ENCODE data around the gene APOE. TPM values are rescaled to one million over a fixed set of nuclear protein-coding genes. Genes with fewer than 3 reads are reported as not detected.

The APOE gene
- total RNA-seq, 1 donor from 2014 or later: 65.9 TPM

DNA sequence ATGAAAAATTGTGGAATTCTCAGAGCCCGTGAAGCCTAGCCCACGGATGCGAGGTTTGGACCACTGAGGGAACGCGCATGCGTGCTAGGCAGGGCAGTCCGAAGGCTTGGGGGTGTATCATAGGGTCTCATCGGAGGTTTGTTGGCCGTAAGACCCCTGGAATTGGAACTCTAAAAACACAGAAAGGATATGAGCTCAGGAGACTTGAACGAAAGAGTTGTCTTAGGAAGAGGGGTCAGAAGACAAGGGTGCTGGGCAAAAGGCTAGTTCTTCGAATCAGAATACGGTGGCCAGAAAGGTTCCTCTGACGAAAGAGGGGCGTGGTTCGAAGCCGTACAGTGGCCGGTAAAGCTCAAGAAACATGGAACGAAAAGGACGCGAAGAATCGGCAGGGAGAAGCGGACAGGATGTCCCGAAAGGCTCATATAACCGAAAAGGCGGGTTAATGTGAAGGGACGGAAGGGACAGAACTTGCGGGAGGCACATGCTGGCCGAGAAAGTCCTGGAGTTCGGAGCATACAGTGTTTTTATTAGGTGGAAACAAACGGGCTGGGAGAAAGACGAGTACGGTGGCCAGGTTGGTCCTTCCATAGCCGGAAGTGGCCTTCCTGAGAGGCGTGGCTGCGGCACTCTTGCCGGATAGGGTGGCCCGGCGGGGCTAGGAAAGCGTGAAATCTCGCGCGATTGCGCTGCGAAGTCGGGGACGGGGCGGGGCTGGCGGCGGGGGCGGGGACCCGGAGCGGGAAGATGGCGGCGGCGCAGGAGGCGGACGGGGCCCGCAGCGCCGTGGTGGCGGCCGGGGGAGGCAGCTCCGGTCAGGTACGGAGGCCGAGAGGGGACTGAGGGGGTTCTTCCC lies 49.3 kb downstream of the APOE start, which contains the start of gene CLPTM1:
CLPTM1 (plus strand) TSS at position 732 of the 856 bp plus-strand sequence; CDS start at position 748, 16 bp downstream.
- Mint-ChIP-seq H3K4me3 (ENCODE audit: unreplicated experiment) (peak within 1 kb of the TSS; percentile 96), H3K27ac (ENCODE audit: unreplicated experiment) (peak within 1 kb of the TSS; percentile 99), H3K36me3 (ENCODE audit: unreplicated experiment) (no peaks in the 10 kb centered on the region), H3K27me3 (ENCODE audit: unreplicated experiment) (peaks cover 9% of the 10 kb centered on the region), H3K9me3 (ENCODE audit: unreplicated experiment) (peaks cover 8% of the 10 kb centered on the region), H3K4me1 (ENCODE audit: low read depth, unreplicated experiment) (peaks cover 25% of the 10 kb centered on the region)
- TF ChIP-seq, protein P1, sequence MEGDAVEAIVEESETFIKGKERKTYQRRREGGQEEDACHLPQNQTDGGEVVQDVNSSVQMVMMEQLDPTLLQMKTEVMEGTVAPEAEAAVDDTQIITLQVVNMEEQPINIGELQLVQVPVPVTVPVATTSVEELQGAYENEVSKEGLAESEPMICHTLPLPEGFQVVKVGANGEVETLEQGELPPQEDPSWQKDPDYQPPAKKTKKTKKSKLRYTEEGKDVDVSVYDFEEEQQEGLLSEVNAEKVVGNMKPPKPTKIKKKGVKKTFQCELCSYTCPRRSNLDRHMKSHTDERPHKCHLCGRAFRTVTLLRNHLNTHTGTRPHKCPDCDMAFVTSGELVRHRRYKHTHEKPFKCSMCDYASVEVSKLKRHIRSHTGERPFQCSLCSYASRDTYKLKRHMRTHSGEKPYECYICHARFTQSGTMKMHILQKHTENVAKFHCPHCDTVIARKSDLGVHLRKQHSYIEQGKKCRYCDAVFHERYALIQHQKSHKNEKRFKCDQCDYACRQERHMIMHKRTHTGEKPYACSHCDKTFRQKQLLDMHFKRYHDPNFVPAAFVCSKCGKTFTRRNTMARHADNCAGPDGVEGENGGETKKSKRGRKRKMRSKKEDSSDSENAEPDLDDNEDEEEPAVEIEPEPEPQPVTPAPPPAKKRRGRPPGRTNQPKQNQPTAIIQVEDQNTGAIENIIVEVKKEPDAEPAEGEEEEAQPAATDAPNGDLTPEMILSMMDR (IDR thresholded peaks at IDR 0.05; ENCODE audit: partially characterized antibody, unreplicated experiment): no peak
- peak; percentile 98 for DNase-seq

DNA sequence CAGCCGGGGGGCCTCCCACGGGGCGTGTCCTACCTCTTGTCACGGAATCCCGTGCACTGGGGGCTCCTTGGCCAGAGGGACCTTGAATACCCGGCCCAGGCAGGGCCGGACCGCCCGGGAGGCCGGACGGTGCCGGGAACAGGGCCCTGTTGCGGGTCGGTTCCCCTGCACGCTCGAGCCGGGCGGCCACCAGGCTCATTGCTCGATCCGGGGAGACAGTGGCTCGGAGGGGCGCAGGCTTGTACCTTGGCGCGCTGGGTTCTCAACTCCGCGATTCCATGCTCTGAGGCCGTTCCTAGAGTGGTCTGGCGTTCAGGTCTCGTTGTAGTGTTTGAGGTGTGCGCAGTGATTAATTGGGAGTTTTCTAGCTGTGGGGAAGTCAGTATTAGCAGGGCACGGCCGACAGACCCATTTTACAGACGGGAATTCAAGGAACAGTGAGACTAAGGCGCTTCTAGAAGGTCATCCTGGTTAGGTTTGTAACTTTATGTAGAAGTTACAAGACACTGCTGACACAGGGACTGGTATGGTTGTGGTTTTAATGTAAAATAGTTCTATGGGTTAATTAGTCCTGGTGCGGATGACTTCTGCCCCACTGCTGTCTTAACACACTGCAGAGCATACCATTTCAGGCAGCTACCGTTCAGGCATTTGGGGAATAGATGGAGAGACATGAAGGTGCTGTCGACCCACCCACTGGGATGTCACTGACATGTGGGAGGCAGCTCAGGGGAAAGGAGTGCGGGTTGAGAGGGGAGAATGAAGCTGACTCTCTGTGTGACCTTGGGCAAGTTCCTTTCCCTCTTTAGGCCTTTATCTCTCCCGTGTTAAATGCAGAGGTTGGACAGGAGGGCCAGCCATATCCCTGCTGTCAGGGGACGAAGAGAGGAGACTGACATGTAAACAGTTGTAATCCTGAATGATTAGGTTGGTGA lies 50.2 kb downstream of the APOE start:
- no peak for DNase-seq
- H3K27ac Mint-ChIP-seq (ENCODE audit: unreplicated experiment): peak overlapping the region; percentile 75
- peaks cover 12% of the 10 kb centered on the region for H3K27me3 Mint-ChIP-seq (ENCODE audit: unreplicated experiment)
- peak overlapping the region; percentile 93 for H3K4me3 Mint-ChIP-seq (ENCODE audit: unreplicated experiment)
- TF ChIP-seq, protein P1 (IDR thresholded peaks at IDR 0.05; ENCODE audit: partially characterized antibody, unreplicated experiment): no peak
- peaks cover 8% of the 10 kb centered on the region for H3K9me3 Mint-ChIP-seq (ENCODE audit: unreplicated experiment)
- H3K4me1 Mint-ChIP-seq (ENCODE audit: low read depth, unreplicated experiment): peaks cover 22% of the 10 kb centered on the region
- H3K36me3 Mint-ChIP-seq (ENCODE audit: unreplicated experiment): no peaks in the 10 kb centered on the region

DNA sequence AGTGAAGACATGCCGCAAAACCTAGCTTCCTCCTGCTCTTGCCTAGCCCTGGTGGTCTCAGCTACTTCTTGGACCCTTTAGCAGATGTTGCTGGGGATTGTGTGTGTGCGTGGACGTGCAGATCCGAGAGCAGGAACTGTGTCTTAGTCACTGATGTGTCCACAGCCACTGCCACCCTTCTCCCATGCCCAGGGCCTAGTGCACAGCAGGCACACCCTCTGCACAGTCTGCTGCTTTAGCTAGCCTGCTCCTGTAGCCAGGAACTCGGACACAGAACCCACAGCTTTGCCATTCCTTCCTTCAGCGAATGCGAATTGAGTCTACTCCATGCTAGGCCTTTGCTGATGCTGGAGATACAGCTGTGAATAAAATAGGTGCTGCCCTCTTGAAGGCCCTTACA lies 51.9 kb downstream of the APOE start:
- TF ChIP-seq, protein P1 (IDR thresholded peaks at IDR 0.05; ENCODE audit: partially characterized antibody, unreplicated experiment): no peak
- DNase-seq: no peak
- Mint-ChIP-seq H3K36me3 (ENCODE audit: unreplicated experiment) (no peaks in the 10 kb centered on the region), H3K27ac (ENCODE audit: unreplicated experiment) (peak overlapping the region; percentile 43), H3K4me3 (ENCODE audit: unreplicated experiment) (peak overlapping the region; percentile 93), H3K4me1 (ENCODE audit: low read depth, unreplicated experiment) (peaks cover 20% of the 10 kb centered on the region), H3K27me3 (ENCODE audit: unreplicated experiment) (peaks cover 12% of the 10 kb centered on the region), H3K9me3 (ENCODE audit: unreplicated experiment) (peaks cover 8% of the 10 kb centered on the region)

DNA sequence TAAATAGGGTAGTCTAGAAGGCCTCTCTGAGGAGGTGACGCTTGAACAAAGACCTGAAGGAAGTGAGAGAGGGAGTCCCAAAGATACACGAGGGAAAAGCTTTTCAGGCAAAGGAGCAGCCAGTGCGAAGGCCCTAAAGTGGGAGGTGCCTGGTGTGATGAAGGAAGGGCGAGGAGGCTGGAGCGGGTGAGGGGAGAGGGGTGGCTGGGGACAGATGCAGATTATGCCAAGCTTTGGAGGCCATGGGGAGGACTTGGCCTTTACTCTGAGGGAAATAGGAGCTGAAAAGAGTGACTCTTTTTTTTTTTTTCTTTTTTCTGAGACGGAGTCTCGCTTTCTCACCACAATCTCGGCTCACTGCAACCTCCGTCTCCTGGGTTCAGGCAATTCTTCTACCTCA lies 52.5 kb downstream of the APOE start:
- Mint-ChIP-seq H3K4me1 (ENCODE audit: low read depth, unreplicated experiment) (peaks cover 20% of the 10 kb centered on the region), H3K9me3 (ENCODE audit: unreplicated experiment) (peaks cover 8% of the 10 kb centered on the region), H3K27ac (ENCODE audit: unreplicated experiment) (peak overlapping the region; percentile 43), H3K27me3 (ENCODE audit: unreplicated experiment) (peaks cover 12% of the 10 kb centered on the region), H3K4me3 (ENCODE audit: unreplicated experiment) (no peak overlapping the region), H3K36me3 (ENCODE audit: unreplicated experiment) (no peaks in the 10 kb centered on the region)
- TF ChIP-seq, protein P1 (IDR thresholded peaks at IDR 0.05; ENCODE audit: partially characterized antibody, unreplicated experiment): no peak
- DNase-seq: no peak

Other genes with a start within 250 kb of the APOE start
- gene CEACAM19, start 234.3 kb upstream of the APOE start, total RNA-seq (ENCODE audit: unreplicated experiment): 1.5 TPM
- not detected for gene CEACAM16, start 206.6 kb upstream of the APOE start, total RNA-seq (ENCODE audit: unreplicated experiment)
- 2.4 TPM for gene BCL3, start 157.1 kb upstream of the APOE start, total RNA-seq (ENCODE audit: unreplicated experiment)
- not detected for gene CBLC, start 127.9 kb upstream of the APOE start, total RNA-seq (ENCODE audit: unreplicated experiment)
- gene BCAM, start 96.7 kb upstream of the APOE start, total RNA-seq (ENCODE audit: unreplicated experiment): 47.1 TPM
- 108 TPM for gene NECTIN2, start 59.5 kb upstream of the APOE start, total RNA-seq (ENCODE audit: unreplicated experiment)
- 57.8 TPM for gene TOMM40, start 14.5 kb upstream of the APOE start, total RNA-seq (ENCODE audit: unreplicated experiment)
- gene APOC1, start 8.8 kb downstream of the APOE start, total RNA-seq (ENCODE audit: unreplicated experiment): 8.3 TPM
- not detected for gene APOC4, start 36.4 kb downstream of the APOE start, total RNA-seq (ENCODE audit: unreplicated experiment)
- gene APOC2, start 40.3 kb downstream of the APOE start, total RNA-seq (ENCODE audit: unreplicated experiment): not detected
- 102 TPM for gene CLPTM1, start 49.6 kb downstream of the APOE start, total RNA-seq (ENCODE audit: unreplicated experiment)
- gene RELB, start 95.7 kb downstream of the APOE start, total RNA-seq (ENCODE audit: unreplicated experiment): 1.2 TPM
- gene CLASRP, start 133.2 kb downstream of the APOE start, total RNA-seq (ENCODE audit: unreplicated experiment): 127 TPM
- 6.3 TPM for gene ZNF296, start 170.7 kb downstream of the APOE start, total RNA-seq (ENCODE audit: unreplicated experiment)
- 49.1 TPM for gene GEMIN7, start 173.5 kb downstream of the APOE start, total RNA-seq (ENCODE audit: unreplicated experiment)
- gene PPP1R37, start 187.4 kb downstream of the APOE start, total RNA-seq (ENCODE audit: unreplicated experiment): 49.5 TPM